Measurements from ENCODE around the gene GFER. TPM values are rescaled to one million over a fixed set of nuclear protein-coding genes. Genes with fewer than 3 reads are reported as not detected.

GFER gene
- total and polyA plus RNA-seq, 10 of the 15 experiments (the other 5 are each of a cell fraction or from before 2014, with no cell fraction given), result 2.4 to 57.7 (median 31.3) TPM

- no peak for TF ChIP-seq TCF12 (IDR thresholded peaks at IDR 0.05; ENCODE audit: low read depth, low read length)
- TF ChIP-seq TCF7 (IDR thresholded peaks at IDR 0.05; ENCODE audit: borderline replicate concordance), result no peak
- no peak for TF ChIP-seq YBX1 (IDR thresholded peaks at IDR 0.05)
- no peak for TF ChIP-seq USF1 (IDR thresholded peaks at IDR 0.05; ENCODE audit: borderline replicate concordance, extremely low read length, insufficient read depth, low read depth, low read length)
- no peak for TF ChIP-seq MXI1 (IDR thresholded peaks at IDR 0.05; ENCODE audit: low read depth, low read length)
- no peak for TF ChIP-seq SRF (IDR thresholded peaks at IDR 0.05; ENCODE audit: low read depth in 2 of 2, low read length in 2 of 2)
- no peak for TF ChIP-seq MYC (IDR thresholded peaks at IDR 0.05; ENCODE audit: insufficient read depth, insufficient read length, insufficient replicate concordance, low read length, severe bottlenecking)
- TF ChIP-seq KAT2A (conservative IDR thresholded peaks at IDR 0.05; ENCODE audit: control insufficient read depth, low read depth, low read length), result no peak
Measured at GRCh38 chr16:2029350-2029749, 45.4 kb downstream of the GFER start (continued).

GRCh38 chr16:2030036-2030435 lies 46.0 kb downstream of the GFER start:
- in situ Hi-C loops (cut with MboI), result no loop called here
- POLR2A ChIA-PET, result no interaction called here
- Histone ChIP-seq H3K9me3 (replicated peaks; ENCODE audit: control insufficient read depth, insufficient read depth, low read length) (no peaks in the 10 kb centered on the region), H3K4me2 (ENCODE audit: control insufficient read depth, insufficient read depth) (no peak overlapping the region), H3K36me3 (ENCODE audit: control insufficient read depth in 2 of 2, insufficient read depth in 2 of 2, low read length in 1 of 2) (no peaks in the 10 kb centered on the region), H3K27me3 (replicated peaks in 1 of 2; ENCODE audit: control insufficient read depth in 2 of 2, insufficient read depth in 2 of 2, low read length in 1 of 2) (peaks cover 11 to 13% of the 10 kb centered on the region in 2 experiments), H3K4me1 (ENCODE audit: control insufficient read depth, insufficient read depth, low read length) (no peaks in the 10 kb centered on the region), H3K79me2 (ENCODE audit: control insufficient read depth, insufficient read depth, low read length) (no peaks in the 10 kb centered on the region), H3K9ac (ENCODE audit: control insufficient read depth, insufficient read depth, low read length) (no peak overlapping the region), H2AFZ (ENCODE audit: control insufficient read depth, low read depth, low read length) (no peak overlapping the region), H3K4me3 (no peak overlapping the region), H3K27ac (ENCODE audit: control insufficient read depth, insufficient read depth) (no peak overlapping the region), H4K20me1 (ENCODE audit: control insufficient read depth, insufficient read depth) (peaks cover 5% of the 10 kb centered on the region; the same call in 1 of the 2 replicates)
- FAIRE-seq (no peak), ATAC-seq (no peak), DNase-seq (ENCODE audit: low read depth, low spot score) (no peak)
- intact Hi-C loops (cut with micrococcal nuclease; ENCODE audit: unreplicated experiment), result no loop called here
- RAD21 ChIA-PET (ENCODE audit: unreplicated experiment), result interaction anchor here (0.7 kb wide), 1 partner anchor 118 kb away, joined by 3 read pairs; no protein-coding TSS in a partner anchor
- WGBS (ENCODE audit: insufficient coverage, insufficient replicate concordance, low lambda C conversion rate, missing lambda C conversion rate), result 59% methylated on average over 11 of the region's 11 CpGs
- SMC1A ChIA-PET (ENCODE audit: uncharacterized antibody, unreplicated experiment), result no interaction called here
- BruUV-seq (replicated peaks), result no TSS peak
- CTCF ChIA-PET, result no interaction called here
- TF ChIP-seq RB1 (IDR thresholded peaks at IDR 0.05; ENCODE audit: borderline replicate concordance), result no peak
